Measurements from ENCODE around the gene PSAPL1. TPM values are rescaled to one million over a fixed set of nuclear protein-coding genes. Genes with fewer than 3 reads are reported as not detected.

The PSAPL1 gene
- total RNA-seq, 4 donors from 2014 or later, result not detected

DNA sequence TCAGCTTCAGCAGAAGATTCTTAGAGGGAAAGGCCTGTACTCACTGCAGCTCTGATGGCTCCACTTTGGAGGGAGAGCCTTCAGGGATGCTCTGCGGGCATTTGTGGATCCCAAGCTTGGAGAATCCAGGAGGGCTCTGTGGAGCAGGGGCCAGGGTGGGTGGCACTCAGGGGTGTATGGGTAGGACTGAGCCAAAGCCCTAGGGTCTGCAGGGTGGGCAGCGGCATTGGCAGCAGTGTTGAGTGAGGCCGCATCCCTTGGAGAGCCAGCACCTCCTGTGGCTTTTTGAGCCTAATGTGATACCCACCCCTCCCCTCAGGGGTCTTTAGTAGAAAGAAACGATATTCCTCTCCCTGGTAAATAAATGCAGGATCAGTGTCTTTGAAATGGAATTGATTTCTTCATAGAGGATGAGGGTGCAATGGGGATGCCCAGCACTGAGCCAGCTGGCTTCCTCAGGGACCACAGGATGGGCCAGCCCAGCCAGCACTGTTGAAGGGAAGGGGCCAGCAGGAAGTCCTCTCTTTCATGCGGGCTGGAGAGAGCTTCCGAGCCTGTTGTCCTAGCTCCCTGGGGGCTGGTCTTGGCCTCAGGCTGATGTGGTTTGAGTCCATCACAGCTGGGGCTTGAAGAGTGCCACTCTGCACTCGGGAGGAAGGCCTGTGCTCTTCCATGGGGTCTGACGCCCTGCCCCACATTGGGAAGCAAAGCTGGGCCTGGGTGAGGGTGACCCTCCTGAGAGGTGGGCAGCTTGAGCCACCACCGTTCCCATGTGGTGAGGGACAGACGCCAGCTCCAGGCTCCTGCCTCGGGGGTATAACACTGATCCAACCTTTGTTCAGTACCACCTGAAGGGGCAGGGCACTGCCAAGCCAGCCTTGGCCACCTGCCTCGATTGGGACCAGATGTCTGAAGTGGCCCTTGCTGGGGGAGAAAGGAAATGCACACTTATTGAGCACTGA is 49.5 kb downstream of the PSAPL1 start:
- Histone ChIP-seq H3K36me3 (no peaks in the 10 kb centered on the region), H3K4me1 (no peaks in the 10 kb centered on the region), H3K27me3 (no peaks in the 10 kb centered on the region), H3K4me3 (replicated peaks in 1 of 3) (no peak overlapping the region), H3K9me3 (no peaks in the 10 kb centered on the region), H3K27ac (no peak overlapping the region)
- TF ChIP-seq POLR2A (IDR thresholded peaks at IDR 0.05), result no peak
- TF ChIP-seq, protein P1, sequence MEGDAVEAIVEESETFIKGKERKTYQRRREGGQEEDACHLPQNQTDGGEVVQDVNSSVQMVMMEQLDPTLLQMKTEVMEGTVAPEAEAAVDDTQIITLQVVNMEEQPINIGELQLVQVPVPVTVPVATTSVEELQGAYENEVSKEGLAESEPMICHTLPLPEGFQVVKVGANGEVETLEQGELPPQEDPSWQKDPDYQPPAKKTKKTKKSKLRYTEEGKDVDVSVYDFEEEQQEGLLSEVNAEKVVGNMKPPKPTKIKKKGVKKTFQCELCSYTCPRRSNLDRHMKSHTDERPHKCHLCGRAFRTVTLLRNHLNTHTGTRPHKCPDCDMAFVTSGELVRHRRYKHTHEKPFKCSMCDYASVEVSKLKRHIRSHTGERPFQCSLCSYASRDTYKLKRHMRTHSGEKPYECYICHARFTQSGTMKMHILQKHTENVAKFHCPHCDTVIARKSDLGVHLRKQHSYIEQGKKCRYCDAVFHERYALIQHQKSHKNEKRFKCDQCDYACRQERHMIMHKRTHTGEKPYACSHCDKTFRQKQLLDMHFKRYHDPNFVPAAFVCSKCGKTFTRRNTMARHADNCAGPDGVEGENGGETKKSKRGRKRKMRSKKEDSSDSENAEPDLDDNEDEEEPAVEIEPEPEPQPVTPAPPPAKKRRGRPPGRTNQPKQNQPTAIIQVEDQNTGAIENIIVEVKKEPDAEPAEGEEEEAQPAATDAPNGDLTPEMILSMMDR (IDR thresholded peaks at IDR 0.05), result no peak
- no peak for DNase-seq
- 61 to 77% methylated on average over 8 to 11 of the region's 12 CpGs for WGBS, 2 donors
- intact Hi-C loops (cut with DNase I), result no loop called here

DNA sequence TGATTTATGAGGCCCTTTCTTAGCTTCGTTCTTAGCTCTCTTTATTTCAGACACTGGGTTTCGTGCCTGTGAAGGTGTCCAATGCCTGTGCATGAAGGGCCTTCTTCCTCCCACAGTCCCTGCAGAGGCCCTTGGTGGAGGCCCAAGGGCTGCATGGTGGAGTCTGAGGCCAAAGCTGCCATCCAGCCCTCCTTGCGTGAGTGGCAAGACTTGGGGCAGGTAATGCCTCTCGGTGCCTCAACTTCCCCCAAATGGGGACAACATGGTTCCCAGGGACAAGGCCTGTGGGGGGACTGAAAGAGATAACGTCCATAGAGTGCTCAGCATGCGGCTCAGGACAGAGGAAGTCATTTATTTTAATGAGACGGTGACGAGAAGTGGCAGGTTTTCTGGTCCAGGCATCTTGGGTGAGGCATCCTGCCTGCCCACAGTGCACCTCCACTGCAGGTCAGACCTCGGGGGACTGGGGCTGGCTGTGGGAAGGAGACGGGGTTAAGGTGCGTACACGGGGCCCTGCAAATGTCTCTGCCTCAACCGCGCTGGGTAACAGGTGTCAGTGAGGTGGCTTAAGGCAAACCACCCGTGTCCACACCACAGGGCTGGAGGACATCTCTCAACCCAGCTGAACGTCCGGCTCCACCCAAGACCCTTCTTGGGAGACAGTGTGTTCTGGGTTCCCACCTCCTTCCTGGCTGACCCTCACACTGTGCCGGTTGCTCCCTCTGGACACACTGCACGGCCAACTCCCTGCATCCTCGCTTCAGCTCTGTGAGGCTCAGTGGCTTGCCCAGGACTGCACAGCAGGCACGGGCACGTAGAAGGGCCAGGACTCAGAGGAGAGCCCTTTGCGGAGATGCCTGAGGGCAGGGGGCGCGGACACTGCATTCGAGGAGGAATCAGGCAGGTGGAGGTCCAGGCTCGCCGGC is 50.5 kb downstream of the PSAPL1 start:
- H3K27me3 ChIP-seq, result no peaks in the 10 kb centered on the region
- no peak overlapping the region for H3K4me3 ChIP-seq (replicated peaks in 1 of 3)
- 85 to 92% methylated on average over 21 to 26 of the region's 28 CpGs for WGBS, 2 donors
- H3K36me3 ChIP-seq, result no peaks in the 10 kb centered on the region
- DNase-seq, result no peak
- no peak overlapping the region for H3K27ac ChIP-seq
- H3K4me1 ChIP-seq, result no peaks in the 10 kb centered on the region
- no peak for TF ChIP-seq POLR2A (IDR thresholded peaks at IDR 0.05)
- TF ChIP-seq, protein P1 (IDR thresholded peaks at IDR 0.05), result no peak
- intact Hi-C loops (cut with DNase I), result no loop called here
- no peaks in the 10 kb centered on the region for H3K9me3 ChIP-seq

DNA sequence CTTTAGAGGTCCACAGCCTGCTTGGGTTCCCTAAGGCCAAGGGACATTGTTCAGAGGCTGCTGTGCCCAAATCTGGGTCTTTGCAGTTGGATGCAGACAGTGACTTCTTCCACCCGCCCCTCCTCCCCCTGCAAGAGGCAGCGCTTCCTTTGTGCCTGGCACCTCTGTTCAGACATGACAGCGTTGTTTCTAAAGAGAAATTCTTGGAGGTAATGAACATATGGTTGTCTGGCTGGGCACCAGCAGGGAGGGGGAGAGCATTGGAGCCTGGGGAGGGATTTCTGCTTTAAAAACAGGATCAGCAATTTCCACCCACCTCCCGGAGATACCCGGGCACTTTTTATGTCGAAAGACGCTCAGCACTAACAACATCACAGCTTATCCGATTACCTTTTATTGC is 51.5 kb downstream of the PSAPL1 start:
- WGBS, 2 donors, result 82 to 94% methylated on average over 8 of the region's 8 CpGs
- Histone ChIP-seq H3K9me3 (no peaks in the 10 kb centered on the region), H3K4me3 (replicated peaks in 1 of 3) (no peak overlapping the region), H3K36me3 (no peaks in the 10 kb centered on the region), H3K27me3 (no peaks in the 10 kb centered on the region), H3K4me1 (no peaks in the 10 kb centered on the region), H3K27ac (no peak overlapping the region)
- intact Hi-C loops (cut with DNase I), result no loop called here
- no peak for TF ChIP-seq POLR2A (IDR thresholded peaks at IDR 0.05)
- TF ChIP-seq, protein P1 (IDR thresholded peaks at IDR 0.05), result no peak
- no peak for DNase-seq

DNA sequence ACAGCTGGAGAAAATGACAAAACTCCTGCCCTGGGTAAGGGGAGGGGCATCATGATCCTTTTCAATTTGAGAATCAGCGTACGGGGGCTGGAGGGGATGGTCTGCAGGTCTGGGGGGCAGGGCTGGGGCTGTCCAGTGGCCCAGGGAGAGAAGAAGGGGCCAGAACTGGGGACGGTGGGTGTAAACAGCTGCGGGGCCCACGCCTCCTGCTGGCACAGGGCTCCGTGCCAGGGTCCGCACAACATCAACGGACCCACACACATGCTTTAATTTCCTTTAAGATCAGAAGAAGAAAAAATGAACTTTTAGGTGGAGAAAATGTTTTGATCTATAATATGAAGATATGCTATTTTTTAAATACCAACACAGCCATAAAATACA is 52.1 kb downstream of the PSAPL1 start:
- Histone ChIP-seq H3K9me3 (no peaks in the 10 kb centered on the region), H3K36me3 (no peaks in the 10 kb centered on the region), H3K27me3 (no peaks in the 10 kb centered on the region), H3K4me3 (replicated peaks in 1 of 3) (no peak overlapping the region), H3K4me1 (no peaks in the 10 kb centered on the region), H3K27ac (no peak overlapping the region)
- DNase-seq, result no peak
- WGBS, 2 donors, result 77 to 88% methylated on average over 7 to 8 of the region's 8 CpGs
- no peak for TF ChIP-seq POLR2A (IDR thresholded peaks at IDR 0.05)
- TF ChIP-seq, protein P1 (IDR thresholded peaks at IDR 0.05), result no peak
- intact Hi-C loops (cut with DNase I), result no loop called here
